Fibroblast of lung (primary cell): Measurements from ENCODE around the gene STRADB.

Experiments
- CTCF ChIP-seq, 2 donors: IDR thresholded peaks in 1 of 2; conservative IDR thresholded peaks in 1 of 2; 1 replicate in 1 of 2; 2 replicates in 1 of 2; pipeline ENCODE4 v1.5.1; 2011 to 2012; ENCODE audit warnings: low read length in 2 of 2, control low read depth in 1 of 2, inconsistent platforms in 1 of 2, low read depth in 1 of 2, mild to moderate bottlenecking in 1 of 2
- EZH2 ChIP-seq: IDR thresholded peaks from 2 replicates; pipeline ENCODE4 v1.5.1; 2012; ENCODE audit warnings: low read length, control low read depth, mild to moderate bottlenecking; ENCODE audit errors: missing control alignments

GRCh38 chr2:201430839-201431238 lies 20.7 kb upstream of the STRADB start:
- no peak for TF ChIP-seq CTCF (conservative IDR thresholded peaks at IDR 0.05 in 1 of 2, IDR thresholded peaks at IDR 0.05 in 1 of 2; ENCODE audit: low read depth in 1 of 2, low read length in 2 of 2)
- TF ChIP-seq EZH2 = no peak
